ENCODE measurements around the gene KLK11.
"Not testable (repeated sequence)": the region's sequence is repeated elsewhere in the genome, so short reads cannot be mapped to it uniquely, and the experiment has no call there.

KLK11 gene

GRCh38 chr19:51006406-51006805 lies 20.0 kb downstream of the KLK11 start:
- in situ Hi-C loops (cut with HindIII; ENCODE audit: low sequenced_read_pairs) = no loop called here

- in situ Hi-C loops (cut with HindIII; ENCODE audit: low sequenced_read_pairs) = no loop called here
These were observed 21.2 kb downstream of the KLK11 start for GRCh38 chr19:51005248-51005647.

- in situ Hi-C loops (cut with HindIII; ENCODE audit: low sequenced_read_pairs) = no loop called here
These were observed 23.1 kb downstream of the KLK11 start for GRCh38 chr19:51003316-51003715.

- in situ Hi-C loops (cut with HindIII; ENCODE audit: low sequenced_read_pairs) = no loop called here
These were observed 23.7 kb downstream of the KLK11 start for GRCh38 chr19:51002542-51003311.

GRCh38 chr19:51002089-51002532 lies 24.3 kb downstream of the KLK11 start:
- in situ Hi-C loops (cut with HindIII; ENCODE audit: low sequenced_read_pairs) = no loop called here

GRCh38 chr19:51001515-51001914 lies 24.9 kb downstream of the KLK11 start, which contains the start of gene KLK8:
KLK8 (minus strand) TSS chr19:51001604; CDS start chr19:51001167, 437 bp downstream.
- in situ Hi-C loops (cut with HindIII; ENCODE audit: low sequenced_read_pairs) = no loop called here

- in situ Hi-C loops (cut with HindIII; ENCODE audit: low sequenced_read_pairs) = no loop called here
These were observed 25.4 kb downstream of the KLK11 start for GRCh38 chr19:51000981-51001380.

- in situ Hi-C loops (cut with HindIII; ENCODE audit: low sequenced_read_pairs) = no loop called here
These were observed 26.0 kb downstream of the KLK11 start for GRCh38 chr19:51000426-51000825.

GRCh38 chr19:50998686-50999085 lies 27.7 kb downstream of the KLK11 start:
- in situ Hi-C loops (cut with HindIII; ENCODE audit: low sequenced_read_pairs) = no loop called here

GRCh38 chr19:50998061-50998460 lies 28.4 kb downstream of the KLK11 start:
- in situ Hi-C loops (cut with HindIII; ENCODE audit: low sequenced_read_pairs) = no loop called here

GRCh38 chr19:50994129-50994528 lies 32.3 kb downstream of the KLK11 start:
- in situ Hi-C loops (cut with HindIII; ENCODE audit: low sequenced_read_pairs) = no loop called here

- in situ Hi-C loops (cut with HindIII; ENCODE audit: low sequenced_read_pairs) = no loop called here
These were observed 33.8 kb downstream of the KLK11 start for GRCh38 chr19:50992666-50993035.

GRCh38 chr19:50984416-50984815 lies 42.0 kb downstream of the KLK11 start:
- in situ Hi-C loops (cut with HindIII; ENCODE audit: low sequenced_read_pairs) = not testable (repeated sequence)

- in situ Hi-C loops (cut with HindIII; ENCODE audit: low sequenced_read_pairs) = no loop called here
These were observed 42.7 kb downstream of the KLK11 start, which contains the start of gene KLK7 for GRCh38 chr19:50983625-50984292. KLK7 (minus strand) TSS chr19:50983917; CDS start chr19:50982399, 1,518 bp downstream.

GRCh38 chr19:50982186-50982585 lies 44.2 kb downstream of the KLK11 start:
- in situ Hi-C loops (cut with HindIII; ENCODE audit: low sequenced_read_pairs) = no loop called here

- in situ Hi-C loops (cut with HindIII; ENCODE audit: low sequenced_read_pairs) = no loop called here
These were observed 44.7 kb downstream of the KLK11 start for GRCh38 chr19:50981587-50982146.

GRCh38 chr19:50980208-50980607 lies 46.2 kb downstream of the KLK11 start:
- in situ Hi-C loops (cut with HindIII; ENCODE audit: low sequenced_read_pairs) = no loop called here

- in situ Hi-C loops (cut with HindIII; ENCODE audit: low sequenced_read_pairs) = no loop called here
These were observed 46.7 kb downstream of the KLK11 start for GRCh38 chr19:50979758-50980157.

- in situ Hi-C loops (cut with HindIII; ENCODE audit: low sequenced_read_pairs) = no loop called here
These were observed 47.5 kb downstream of the KLK11 start for GRCh38 chr19:50978772-50979390.

GRCh38 chr19:50977626-50978025 lies 48.8 kb downstream of the KLK11 start:
- in situ Hi-C loops (cut with HindIII; ENCODE audit: low sequenced_read_pairs) = no loop called here

GRCh38 chr19:50975766-50976165 lies 50.6 kb downstream of the KLK11 start:
- in situ Hi-C loops (cut with HindIII; ENCODE audit: low sequenced_read_pairs) = no loop called here

Measured in DLD1 (cell line).